GM21723 (cell line): ENCODE measurements around the gene MFGE8.
"Not testable (repeated sequence)": the region's sequence is repeated elsewhere in the genome, so short reads cannot be mapped to it uniquely, and the experiment has no call there.

Source experiments
- ATAC-seq: cut with Tn5 transposase; IDR thresholded peaks from one replicate; pipeline ENCODE4 v1.9.1; 2021; ENCODE audit warnings: mild to moderate bottlenecking, moderate library complexity; ENCODE audit not compliant: unreplicated experiment

The MFGE8 gene, protein sequence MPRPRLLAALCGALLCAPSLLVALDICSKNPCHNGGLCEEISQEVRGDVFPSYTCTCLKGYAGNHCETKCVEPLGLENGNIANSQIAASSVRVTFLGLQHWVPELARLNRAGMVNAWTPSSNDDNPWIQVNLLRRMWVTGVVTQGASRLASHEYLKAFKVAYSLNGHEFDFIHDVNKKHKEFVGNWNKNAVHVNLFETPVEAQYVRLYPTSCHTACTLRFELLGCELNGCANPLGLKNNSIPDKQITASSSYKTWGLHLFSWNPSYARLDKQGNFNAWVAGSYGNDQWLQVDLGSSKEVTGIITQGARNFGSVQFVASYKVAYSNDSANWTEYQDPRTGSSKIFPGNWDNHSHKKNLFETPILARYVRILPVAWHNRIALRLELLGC

DNA sequence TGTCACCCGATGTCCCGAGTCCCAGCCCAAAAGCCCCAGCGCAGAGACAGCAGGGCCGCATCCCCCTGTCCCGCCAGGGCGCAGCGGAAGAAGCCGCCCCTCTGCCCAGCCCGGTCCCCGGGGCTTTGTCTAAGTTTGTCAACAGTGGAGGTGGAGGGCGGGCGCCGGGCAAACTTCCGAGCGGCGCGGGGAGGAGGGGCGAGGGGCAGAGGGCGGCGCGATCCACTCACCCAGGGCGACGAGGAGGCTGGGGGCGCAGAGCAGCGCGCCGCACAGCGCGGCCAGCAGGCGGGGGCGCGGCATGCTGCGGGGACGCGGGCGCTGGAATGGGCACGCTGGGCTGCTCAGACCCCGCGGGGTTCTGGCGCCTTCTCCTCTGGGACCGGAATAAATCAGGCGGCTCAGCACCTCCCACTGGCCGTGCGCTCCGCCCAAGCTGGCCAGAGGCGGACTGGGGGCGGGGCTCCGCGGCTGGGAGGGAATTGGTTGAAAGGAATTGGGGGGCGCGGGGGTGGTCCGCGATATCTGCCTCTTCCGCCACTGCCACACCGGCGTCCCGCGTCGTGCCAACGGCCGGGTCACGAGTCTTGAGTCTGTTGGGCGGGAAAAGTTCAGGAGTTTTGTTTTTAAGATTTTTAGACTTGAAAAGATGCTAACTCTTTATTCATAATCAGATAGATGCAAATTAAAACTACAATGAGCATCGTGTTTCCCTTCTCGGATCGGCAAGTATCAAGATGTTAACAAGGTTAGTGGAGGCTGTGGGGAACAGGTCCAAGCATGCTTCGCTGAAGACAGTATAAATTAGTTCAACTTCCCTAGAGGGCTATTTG is at the start of gene MFGE8:
Gene MFGE8 (minus strand): TSS at position 363 of the 833 bp plus-strand sequence. CDS start 60 bp downstream, at position 303.
- peak; percentile 90 for ATAC-seq

DNA sequence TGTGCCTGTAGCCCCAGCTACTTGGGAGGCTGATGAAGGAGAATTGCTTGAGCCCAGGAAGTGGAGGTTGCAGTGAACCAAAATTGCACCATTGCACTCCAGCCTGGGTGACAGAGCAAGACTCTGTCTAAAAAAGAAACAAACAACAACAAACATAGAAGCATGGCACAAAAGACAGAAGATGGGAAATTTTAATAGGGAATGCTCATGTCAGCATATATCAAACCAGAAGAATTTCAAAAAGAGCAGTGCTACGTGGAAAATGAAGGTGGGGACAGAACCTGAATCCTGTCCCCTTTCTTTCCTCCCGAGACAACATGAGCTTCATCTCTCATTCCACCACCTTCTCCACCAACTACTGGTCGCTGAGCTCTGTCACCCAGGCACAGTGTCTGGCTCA is 46.3 kb upstream of the MFGE8 start:
- ATAC-seq, result no peak

DNA sequence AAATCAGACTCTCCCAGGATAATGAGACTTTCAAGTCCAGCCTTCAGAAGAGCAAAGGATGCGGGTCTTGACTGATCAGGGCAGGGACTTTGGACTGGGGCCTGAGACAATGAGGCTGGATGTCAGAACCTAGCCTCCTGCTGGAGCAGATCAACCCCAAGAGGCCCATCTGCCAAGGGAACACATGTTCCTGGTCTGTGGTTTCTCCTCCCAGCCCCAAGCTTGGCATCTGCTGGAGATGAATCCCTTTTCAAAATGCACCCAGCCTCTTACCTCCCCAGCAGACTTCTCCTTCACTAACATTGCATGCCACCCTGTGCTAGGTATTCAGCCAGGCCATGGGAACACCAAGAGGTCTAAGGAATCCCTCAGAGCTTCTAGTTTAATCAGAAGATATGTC is 43.7 kb upstream of the MFGE8 start:
- no peak for ATAC-seq

DNA sequence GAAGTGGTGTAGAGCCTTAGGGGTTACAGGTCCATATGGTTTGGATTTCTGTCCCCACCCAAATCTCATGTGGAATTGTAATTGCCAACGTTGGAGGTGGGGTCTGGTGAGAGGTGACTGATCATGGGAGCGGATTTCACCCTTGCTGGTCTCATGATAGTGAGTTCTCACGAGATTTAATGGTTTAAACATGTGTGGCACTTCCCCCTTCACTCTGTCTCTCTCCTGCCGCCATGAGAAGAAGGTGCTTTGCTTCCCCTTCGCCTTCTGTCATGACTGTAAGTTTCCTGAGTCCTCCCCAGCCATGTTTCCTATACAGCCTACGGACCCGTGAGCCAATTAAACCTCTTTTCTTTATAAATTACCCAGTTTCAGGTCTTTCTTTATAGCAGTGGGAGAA is 43.1 kb upstream of the MFGE8 start:
- no peak for ATAC-seq

DNA sequence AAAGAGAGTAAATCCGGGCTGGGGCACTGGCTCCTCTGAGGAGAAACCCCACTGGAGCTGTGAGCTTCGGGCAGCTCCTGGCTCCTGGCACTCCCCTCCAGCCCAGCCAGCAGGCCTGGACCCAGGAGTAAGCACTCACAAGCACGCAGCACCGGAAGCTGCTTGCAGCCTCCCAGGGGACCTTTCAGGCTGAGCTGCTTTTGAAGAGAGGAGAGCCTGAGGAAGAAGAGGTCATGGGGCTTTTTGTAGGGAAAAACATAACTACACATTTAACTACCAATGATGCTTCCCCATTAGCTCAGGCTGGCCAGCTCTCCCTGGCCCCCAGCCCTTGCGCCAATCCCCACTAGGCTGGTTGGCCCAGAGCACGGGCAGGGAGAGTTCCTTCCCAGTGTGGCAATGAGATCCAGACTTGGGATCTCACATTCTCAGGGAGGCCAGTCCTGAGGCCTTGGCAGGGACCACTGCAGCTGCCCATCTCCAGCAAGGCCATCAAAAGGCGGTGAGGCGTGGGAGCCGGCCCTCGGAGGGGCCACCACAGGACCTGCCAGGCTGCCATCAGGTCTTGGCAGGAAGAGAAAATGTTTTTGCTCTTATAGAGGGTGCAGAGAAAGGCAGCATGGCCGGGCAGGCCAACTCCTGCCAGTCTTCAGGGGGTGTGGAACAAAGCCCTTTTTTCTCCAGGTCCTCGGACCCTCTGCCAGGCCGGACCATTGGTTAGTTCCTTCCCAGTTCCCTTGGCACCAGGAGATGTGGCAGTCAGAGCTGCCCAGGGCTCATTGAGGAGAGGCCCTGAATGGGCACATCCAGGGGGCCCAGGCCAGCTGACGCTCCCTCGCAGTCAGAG is 41.5 kb upstream of the MFGE8 start:
- ATAC-seq, result no peak

DNA sequence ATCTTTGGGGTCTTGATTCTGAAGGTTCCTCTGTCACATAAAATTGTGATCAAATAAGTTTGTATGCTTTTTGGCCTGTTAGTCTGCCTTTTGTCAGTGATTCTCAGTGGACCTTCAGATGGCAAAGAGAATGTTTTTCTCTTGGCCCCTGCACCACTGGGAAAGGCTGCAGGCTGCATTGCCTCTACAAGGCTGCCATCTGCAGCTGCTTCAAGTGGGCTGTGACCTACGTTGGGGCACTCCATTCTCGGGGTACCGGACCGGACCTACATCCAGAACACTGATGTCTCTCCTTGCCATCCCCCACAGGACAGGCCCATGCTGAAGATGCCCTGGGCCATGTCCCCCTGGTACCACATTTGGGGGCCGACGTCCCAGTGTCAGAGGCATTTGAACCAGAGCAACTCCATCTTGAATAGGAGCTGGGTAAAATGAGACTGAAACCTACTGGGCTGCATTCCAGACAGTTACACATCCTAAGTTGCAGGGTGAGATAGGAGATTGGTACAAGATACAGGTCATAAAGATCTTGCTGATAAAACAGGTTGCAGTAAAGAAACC is 37.5 kb upstream of the MFGE8 start:
- ATAC-seq, result no peak

DNA sequence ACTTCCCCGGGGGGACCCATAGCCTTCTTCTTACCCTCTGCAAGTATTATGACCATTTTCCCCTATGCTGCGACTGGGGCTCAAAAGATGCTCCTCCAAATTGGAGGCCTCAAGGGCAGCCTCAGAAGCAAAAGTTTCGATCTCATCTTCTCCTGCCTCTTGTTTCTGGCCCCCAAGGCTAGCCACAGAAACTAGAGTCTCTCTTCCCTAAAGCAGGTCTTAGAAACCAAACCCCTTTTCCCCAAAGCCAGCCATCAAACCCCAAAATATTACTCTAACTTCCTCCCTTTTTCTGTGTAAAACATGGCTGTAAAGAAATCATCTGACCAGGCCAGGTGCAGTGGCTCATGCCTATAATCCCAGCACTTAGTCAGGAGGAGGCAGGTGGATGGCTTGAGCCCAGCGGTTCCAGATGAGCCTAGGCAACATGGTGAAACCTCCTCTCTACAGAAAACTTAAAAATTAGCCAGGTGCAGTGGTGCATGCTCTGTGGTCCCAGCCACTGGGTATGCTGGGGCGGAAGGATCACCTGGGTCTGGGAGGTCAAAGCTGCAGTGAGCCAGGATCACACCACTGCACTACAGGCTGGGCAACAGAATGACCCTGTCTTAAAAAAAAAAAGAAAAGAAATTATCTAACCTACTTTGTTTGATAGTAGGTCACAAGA is 36.7 kb upstream of the MFGE8 start:
- ATAC-seq, result no peak

DNA sequence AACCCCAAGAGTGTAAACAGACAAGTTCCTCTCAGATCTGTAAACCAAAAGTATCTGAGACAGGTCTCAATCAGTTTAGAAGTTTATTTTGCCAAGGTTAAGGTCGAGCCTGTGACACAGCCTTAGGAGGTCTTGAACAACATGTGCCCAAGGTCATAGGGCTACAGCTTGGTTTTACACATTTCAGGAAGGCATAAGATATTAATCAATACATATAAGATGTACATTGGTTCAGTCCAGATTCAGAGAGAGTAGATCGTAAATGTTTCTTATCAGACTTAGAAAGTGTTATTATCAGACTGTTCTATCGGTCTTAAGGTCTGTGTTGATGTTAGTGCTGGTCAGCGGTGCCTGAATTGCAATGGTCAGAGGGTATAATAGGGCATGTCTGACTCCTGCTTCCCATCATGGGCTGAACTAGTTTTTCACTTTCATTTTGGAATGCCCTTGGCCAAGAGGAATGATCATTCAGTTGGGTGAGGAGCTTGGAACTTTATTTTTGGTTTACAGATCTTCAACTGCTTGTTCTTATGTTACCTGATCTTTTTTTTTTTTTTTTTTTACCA is 27.0 kb upstream of the MFGE8 start:
- ATAC-seq, result no peak

DNA sequence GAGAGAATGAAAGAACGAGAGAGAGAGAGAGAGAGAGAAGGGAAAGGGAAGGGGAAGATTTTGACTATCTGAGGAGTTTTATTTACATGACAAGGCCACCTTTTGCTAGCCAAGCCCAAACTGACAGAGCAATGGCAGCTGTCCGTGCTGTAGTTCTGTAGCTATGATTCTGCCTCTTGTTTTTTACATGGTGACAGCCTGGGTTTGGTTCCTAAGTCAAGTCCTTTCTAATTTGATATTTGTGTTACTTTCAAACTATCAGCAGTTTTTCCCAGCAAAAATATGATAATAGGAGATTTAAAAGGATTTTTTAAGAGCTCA is 26.3 kb upstream of the MFGE8 start:
- ATAC-seq, result no peak

DNA sequence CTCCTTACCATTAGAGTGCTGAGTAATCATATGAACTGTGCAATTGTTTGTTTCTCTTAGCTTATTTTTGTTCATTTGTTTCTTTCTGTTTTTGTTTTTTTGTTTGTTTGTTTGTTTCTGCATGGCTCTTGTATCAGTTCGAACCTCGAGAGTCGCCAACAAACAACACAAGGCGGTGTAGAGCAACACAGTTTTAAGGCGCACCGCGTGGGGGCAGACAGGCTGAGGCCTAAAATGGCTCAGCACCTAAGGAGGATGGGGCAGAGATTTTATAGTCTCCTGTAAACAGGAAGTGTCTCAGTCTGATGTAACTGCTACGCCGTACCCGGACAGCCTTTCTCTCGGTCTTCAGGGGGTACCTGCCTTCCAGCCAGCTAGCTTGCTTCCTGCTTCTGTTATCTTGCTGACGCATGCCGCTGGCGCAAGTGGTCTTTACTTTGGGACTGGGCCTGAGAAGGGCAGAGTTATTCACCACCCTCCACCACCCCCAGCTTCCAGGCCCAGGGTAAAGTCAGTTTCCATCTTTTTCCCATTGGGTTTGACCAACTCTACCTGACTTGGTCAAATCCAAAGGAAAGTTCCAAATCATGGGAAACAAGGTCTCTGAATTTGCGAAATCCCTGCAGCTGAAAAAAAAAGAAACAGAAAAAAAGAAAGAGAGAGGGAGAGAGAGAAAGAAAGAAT is 25.8 kb upstream of the MFGE8 start:
- no peak for ATAC-seq

DNA sequence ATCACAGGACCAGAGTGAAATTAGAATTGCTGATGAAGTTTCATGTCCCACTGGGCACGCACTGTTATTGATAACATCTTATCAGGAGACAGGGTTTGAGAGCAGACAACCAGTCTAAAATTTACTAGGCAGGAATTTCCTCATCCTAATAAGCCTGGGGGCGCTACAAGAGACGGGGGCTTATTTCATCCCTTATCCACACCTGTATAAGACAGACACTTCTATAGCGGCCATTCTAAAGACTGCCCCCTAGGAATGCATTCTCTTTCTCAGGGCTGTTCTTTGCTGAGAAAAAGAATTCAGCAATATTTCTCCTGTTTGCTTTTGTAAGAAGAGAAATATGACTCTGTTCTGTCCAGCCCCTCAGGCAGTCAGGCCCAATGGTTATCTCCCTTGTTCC is 21.3 kb upstream of the MFGE8 start:
- ATAC-seq, result not testable (repeated sequence)

DNA sequence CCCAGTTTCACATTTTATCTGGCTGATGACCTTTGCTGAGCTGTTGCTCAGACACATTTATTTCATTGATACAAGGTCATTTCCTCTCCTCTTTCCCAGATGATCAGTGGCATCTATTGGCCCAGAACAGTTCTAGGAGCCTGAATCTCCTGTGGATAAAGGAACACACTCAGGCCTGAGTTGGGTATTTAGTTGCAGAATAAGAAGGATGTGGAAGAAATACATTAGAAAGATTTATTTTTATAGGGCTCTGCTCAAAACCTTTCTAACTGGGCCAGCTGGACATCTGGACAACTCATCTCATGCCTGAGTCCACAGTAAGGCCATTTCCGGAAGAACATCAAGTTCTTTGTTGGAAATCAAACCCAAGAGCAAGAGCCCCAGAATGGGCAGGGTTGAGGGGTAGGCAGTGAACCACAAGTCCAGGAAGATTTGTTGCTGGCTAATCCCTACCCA is 19.7 kb upstream of the MFGE8 start:
- ATAC-seq, result no peak

DNA sequence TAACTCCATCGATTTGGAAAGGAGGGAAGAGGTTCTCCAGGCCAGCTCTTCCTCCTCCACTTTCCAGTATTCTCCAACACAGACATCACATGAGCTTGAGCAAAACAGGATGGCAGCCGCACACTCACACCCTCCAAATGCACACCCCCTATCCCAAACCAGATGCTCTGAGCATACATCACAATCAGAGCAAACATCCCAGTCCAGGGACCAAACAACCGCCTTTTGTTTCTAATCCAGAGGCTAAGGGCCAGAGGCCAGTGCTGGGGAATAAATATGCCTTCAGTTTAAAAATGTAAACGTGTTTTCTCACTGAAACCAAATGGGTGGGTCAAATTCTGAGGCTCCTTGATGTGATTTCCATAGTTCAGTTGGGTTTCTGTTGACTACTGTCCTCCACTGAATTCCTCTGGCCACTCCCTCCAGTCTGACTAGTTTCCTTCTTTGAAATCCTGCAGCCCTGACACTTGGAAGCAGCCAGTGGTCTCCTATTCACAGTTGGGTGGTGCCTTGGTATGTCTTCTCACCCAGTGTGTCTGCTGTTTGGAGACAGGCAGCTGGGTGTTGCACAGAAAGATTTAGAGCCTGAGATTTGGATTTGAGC is 19.2 kb upstream of the MFGE8 start:
- no peak for ATAC-seq

DNA sequence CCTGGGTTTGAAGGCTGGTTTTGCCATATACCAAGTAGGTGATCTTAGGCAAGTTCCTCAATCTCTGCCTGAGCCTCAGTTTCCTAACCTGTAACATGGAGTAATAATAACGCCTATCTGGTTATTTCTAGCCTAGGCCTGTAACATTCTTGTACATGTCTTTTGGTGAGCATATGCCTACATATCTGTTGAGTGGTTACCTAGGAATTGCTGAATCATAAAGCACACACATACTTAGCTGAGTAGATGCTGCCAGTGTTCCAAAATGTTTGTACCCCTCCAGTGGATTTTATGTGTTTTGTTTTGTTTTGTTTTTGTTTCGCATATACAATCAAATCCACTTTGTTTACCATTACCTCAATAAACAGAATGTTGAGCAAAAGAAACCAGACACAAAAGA is 17.4 kb upstream of the MFGE8 start:
- ATAC-seq, result no peak

DNA sequence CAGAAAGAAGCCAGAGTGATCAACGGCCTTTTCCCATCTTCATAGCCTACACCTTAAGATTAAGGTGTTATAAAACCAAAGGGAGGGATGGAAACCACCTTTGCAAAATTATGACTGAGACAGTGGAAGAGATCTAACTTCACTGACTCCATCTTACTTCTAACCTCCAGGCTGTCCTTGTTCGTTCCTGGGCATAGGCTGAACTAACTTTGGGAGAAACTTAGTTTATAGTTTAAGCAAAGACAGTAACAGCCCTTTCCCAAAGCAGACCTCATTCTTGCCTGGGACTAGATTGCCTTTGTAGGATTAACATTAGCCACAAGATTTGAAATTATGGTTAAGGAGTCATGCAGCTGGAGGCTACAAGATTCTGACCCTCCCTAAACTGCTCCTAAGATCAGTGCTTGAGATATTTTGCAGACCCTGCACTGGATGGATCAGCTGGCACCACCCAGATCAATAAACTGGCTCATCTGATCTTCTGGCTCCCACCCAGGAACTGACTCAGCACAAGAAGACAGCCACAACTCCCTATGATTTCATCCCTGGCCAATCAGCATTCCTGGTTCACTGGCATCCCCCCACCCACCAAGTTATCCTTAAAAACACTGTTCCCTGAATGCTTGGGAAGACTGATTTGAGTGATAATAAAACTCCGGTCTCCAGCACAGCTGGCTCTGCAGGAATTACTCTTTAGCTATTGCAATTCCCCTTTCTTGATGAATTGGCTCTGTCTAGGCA is 16.3 kb upstream of the MFGE8 start:
- not testable (repeated sequence) for ATAC-seq

DNA sequence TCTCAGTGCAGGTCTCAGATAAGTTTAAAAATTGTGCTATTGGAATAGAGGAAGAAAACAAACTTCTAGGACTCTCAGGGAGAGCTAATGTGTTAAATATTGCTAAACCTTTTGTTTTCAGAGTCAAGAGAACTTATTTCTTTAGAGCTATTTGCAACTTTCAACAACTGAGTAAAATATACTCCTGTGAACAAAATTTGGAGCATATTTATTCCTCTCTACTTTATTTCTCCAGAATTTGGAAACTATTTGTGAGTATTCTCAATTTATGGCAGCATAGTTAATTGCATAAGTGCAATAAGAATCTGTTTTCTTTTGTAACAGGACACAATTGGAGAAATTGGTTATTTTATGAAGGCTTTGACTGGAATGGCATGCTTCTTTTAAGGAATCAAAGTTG is 15.0 kb upstream of the MFGE8 start:
- not testable (repeated sequence) for ATAC-seq

DNA sequence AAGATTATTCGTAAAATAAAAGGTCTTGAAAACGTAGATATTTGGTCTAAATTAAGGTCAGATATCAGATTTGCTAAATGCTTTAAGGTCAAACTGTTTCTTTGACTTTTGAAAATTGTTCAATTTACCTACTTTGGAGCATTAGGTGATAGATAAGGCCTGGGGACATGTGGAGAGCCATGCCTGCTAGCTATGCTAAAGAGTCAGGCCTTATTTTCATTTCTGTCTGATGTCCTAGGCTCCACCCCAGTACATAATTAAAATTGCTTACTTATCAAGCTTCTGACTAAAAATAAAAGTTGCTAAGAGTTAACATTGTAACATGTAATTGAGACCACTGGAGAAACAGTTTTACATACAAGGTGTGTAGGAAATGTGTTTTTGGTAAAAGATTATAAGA is 12.5 kb upstream of the MFGE8 start:
- not testable (repeated sequence) for ATAC-seq

DNA sequence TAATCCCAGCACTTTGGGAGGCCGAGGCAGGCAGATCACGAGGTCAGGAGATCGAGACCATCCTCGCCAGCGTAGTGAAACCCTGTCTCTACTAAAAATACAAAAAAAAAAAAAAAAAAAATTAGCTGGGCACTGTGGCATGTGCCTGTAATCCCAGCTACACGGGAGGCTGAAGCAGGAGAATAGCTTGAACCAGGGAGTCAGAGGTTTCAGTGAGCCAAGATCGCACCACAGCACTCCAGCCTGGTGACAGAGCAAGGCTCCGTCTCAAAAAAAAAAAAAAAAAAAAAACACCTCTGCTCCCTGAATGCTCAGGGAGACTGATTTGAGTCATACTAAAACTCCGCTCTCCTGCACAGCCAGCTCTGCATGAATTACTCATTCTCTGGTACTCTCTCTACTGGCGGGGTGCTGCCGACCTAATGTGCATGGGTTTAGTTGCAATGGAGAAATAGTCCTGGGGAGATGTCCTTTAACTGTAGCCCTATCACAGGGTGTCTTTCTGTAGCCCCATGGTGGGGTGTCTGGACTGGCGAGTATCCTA is 7.8 kb upstream of the MFGE8 start:
- peak; percentile 91 for ATAC-seq
